ENCODE measurements around the gene TXNL4A.
"Not testable (repeated sequence)": the region's sequence is repeated elsewhere in the genome, so short reads cannot be mapped to it uniquely, and the experiment has no call there.

TXNL4A gene

DNA sequence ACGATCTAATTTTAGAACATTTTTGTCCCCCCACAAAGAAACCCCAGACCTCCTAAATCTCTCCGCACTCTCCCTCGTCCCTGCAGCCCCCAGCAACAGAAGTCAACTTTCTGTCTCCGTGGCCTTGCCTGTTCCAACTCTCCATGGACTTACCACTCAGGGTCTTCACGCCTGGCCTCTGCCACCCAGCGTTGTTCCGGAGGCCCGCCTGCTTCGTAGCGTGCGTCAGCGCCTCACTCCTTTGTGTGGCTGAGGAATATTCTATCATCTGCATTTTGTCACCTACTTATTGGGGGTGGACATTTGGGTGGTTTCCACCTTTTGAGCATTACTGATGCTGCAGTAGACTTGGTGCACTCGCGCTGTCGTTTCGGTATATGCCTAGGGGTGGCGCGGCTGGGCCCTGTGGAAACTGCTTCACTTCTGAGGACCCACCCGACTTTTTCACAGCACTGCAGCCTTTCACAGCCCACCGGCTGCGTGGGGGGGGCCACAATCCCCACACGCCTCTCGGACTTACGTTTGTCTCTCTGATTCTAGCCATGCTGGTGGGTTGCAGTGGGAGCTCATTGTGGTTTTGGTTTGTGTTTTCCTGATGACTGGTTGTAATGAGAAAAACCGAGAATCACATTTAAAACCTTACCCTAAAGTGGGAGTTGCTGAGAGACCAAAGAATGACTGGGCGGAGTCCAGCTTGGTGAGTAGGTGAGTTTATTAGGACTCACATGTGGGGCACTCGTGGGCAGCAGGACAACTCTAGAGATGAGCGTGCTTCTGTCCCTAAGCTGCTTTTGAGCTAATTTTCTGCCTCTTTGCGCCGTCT is 25.3 kb downstream of the TXNL4A start:
- peak; percentile 54 for DNase-seq

- no peak for DNase-seq
Observed at GRCh38 chr18:79962311-79962710, 26.1 kb downstream of the TXNL4A start.

- DNase-seq: no peak
Observed at GRCh38 chr18:79961527-79962291, 26.7 kb downstream of the TXNL4A start.

- no peak for DNase-seq
Observed at GRCh38 chr18:79960921-79961526, 27.3 kb downstream of the TXNL4A start.

DNA sequence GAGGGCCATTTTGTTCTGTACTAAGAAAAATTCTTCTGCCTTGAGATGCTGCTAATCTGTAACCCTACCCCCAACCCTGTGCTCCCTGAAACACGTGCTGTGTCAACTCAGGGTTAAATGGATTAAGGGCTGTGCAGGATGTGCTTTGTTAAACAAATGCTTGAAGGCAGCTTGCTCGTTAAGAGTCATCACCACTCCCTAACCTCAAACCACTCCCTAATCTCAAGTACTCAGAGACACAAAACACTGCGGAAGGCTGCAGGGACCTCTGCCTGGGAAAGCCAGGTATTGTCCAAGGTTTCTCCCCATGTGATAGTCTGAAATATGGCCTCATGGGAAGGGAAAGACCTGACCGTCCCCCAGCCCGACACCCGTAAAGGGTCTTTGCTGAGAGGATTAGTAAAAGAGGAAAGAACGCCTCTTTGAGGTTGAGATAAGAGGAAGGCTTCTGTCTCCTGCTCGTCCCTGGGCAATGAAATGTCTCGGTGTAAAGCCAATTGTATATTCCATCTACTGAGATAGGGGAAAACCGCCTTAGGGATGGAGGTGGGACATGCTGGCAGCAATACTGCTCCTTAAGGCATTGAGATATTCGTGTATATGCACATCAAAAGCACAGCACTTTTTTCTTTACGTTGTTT is 28.1 kb downstream of the TXNL4A start:
- not testable (repeated sequence) for DNase-seq

DNA sequence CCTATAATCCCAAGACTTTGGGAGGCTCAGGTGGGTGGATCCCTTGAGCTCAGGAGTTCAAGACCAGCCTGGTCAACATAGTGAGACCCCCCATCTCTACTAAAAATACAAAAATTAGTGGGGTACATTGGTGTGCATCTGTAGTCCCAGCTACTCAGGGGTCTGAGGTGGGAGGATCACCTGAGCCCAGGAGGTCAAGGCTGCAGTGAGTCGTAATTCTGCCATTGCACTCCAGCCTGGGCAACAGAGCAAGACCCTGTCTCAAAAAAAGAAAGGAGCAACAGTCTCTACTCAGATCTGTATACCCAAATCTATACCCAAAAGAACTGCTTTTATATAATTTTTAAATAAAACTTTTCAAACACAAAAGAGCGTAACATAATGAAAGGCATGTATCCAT is 29.4 kb downstream of the TXNL4A start:
- DNase-seq: no peak

- no peak for DNase-seq
Observed at GRCh38 chr18:79956276-79956675, 32.1 kb downstream of the TXNL4A start.

- DNase-seq: no peak
Observed at GRCh38 chr18:79955302-79956075, 32.9 kb downstream of the TXNL4A start.

GRCh38 chr18:79954791-79955190 is 33.6 kb downstream of the TXNL4A start:
- DNase-seq: no peak

- no peak for DNase-seq
Observed at GRCh38 chr18:79953971-79954651, 34.3 kb downstream of the TXNL4A start.

GRCh38 chr18:79952996-79953559 is 35.3 kb downstream of the TXNL4A start:
- no peak for DNase-seq

DNA sequence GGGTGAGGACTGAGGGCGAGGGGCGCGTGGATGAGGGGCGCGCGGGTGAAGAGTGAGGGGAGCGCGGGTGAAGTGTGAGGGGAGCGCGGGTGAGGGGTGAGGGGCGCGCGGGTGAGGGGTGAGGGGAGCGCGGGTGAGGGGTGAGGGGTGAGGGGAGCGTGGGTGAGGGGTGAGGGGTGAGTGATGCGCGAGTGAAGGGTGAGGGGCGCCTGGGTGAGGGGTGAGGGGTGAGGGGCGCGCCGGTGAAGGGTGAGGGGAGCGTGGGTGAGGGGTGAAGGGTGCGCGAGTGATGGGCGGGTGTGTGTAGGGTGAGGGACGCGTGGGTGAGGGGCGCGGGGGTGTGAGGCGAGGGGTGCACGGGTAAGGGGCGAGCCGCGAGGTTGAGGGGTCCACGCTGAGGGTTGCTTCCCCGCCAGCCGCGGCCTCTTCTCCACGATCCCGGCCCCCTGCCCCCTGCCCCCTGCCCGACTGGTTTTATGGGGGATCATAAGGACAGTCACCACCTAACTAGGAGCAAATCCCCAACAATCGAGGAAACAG is 35.8 kb downstream of the TXNL4A start:
- no peak for DNase-seq

DNA sequence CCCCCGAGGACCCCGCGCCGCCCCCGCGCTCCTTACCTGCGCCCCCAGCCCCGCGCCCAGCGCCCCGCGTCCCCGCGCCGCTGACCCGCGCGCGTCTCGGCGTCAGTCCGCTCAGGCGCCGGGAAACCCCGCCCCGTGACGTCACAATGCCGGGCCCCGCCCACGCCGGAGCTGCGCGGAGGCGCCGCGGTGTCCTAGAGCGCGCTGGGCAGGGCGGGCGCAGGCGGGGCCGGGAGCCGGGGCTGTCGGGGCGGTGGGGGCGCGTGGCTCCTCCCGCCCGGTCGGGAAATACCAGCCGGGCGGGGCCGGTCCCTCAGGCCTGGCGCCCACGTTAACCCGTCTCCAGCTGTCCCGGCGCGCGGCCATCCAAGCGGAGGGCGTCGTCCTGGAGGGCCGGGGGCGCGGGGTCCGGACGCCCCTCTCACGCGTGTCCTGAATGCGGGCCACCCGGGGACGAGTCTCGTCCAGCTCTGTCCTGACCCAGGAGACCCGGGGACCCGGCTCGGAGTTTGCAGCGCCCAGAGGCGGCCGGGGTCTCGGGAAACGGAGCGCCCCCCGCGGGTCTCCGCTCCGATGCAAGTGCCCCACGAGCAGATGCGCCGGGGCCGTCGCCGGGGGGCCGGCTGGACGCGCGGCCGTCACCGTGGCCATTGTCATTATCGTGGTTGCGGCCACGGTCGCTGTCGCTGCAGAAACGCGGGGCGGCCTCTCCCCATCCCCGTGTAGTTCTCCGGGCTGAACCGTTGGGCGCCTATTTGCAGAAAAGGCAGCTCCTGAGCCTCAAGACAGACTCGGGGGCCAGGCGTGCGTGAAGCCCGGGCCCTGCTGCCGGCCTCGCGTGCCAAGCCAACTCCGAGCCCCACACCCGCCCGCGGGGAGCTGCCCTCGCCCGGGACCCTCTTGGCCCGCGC is 36.6 kb downstream of the TXNL4A start, which contains the start of gene SLC66A2:
TSS of gene SLC66A2 (minus strand) at position 109 of the 911 bp plus-strand sequence. CDS start 727 bp downstream, outside the sequence.
- DNase-seq: peak; percentile 96

GRCh38 chr18:79950515-79951341 is 37.6 kb downstream of the TXNL4A start:
- no peak for DNase-seq

- no peak for DNase-seq
Observed at GRCh38 chr18:79949697-79950487, 38.5 kb downstream of the TXNL4A start.

DNA sequence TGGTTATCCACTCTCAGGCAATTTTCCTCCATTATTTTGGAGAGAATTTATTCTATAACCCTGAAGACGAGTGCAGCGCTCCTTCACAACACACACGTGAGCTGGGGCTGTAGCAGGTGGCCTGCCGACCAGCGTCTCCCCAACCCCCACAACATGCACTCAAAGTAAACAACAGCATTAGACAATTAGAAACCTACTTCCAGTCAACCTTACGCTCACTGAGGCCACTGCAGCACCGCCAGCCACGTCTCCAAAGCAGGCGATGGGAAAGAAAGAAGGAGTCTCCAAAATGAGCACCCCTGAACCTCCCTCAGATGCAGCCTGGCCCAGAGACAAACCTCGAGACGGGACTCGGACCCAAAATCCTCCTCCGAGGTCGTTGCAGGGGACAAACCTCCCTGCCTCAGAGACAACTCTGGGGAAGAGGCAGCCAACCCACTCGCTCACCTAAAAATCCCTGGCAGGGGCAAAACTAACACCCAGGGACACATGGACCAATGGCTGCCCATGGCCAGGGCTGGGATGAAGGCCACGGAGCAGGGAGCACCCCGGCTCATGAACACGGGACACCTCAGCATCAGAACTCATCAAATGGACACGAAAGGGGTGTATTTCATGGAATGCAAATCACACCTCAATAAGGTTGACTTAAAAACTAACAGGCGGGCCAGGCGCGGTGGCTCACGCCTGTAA is 39.5 kb downstream of the TXNL4A start:
- DNase-seq: no peak

- DNase-seq: no peak
Observed at GRCh38 chr18:79947881-79948610, 40.3 kb downstream of the TXNL4A start.

Data from activated CD4-positive, alpha-beta T cell treated with anti-CD3 and anti-CD28 coated beads, Interleukin-2, amount 50 U/mL, for 1 hour (primary cell).